HepG2 (cell line): ENCODE results near the gene NCBP2. TPM values are rescaled to one million over a fixed set of nuclear protein-coding genes. Genes with fewer than 3 reads are reported as not detected.

Experiments
- ATAC-seq: fragments of 200-7000 bp; cut with Tn5 transposase; 3 replicates; pipeline ENCODE4 v1.9.1; 2020; ENCODE audit warnings: mild to moderate bottlenecking, moderate library complexity
- BruUV-seq: library from RNA; stranded (reverse); fragments of 400-500 nt; replicated peaks from 2 replicates; lab custom pipeline; 2021; lab: Mats Ljungman, UMichigan
- CTCF ChIA-PET: fragments of 300-600 bp; formaldehyde crosslinking; extraction: SDS; loops from one replicate; lab custom pipeline; 2021; ENCODE audit warnings: low total read pairs, inconsistent platforms, low intra/inter-chr PET ratio; lab: Yijun Ruan, JAX
- POLR2A ChIA-PET: fragments of 350-600 bp; sonication (Branson Sonifier 250); formaldehyde crosslinking; loops from one replicate; lab custom pipeline; 2020; ENCODE audit warnings: antibody characterized with exemption, inconsistent platforms; lab: Yijun Ruan, JAX
- DNase-seq: peaks from one replicate; pipeline ENCODE4 v3.0.0-alpha.2; 2015; ENCODE audit warnings: low spot score
- FAIRE-seq: peaks from 3 replicates; lab custom pipeline; 2011; peaks lifted over from hg19 to GRCh38; lab: Jason Lieb, UNC
- H2AFZ ChIP-seq: one replicate; pipeline ENCODE4 v1.6.1; 2011; ENCODE audit warnings: low read length, inconsistent platforms
- H3K27ac ChIP-seq: fragments of 300-600 bp; 3 replicates; pipeline ENCODE4 v1.8.0; 2011; ENCODE audit warnings: mixed run types, mild to moderate bottlenecking, mixed read lengths, low read length, inconsistent platforms; ENCODE audit not compliant: insufficient read depth; ENCODE audit errors: extremely low read length
- H3K27me3 ChIP-seq, 2 experiments: fragments of 200-600 bp in 1 of 2; 2 replicates in 1 of 2; 3 replicates in 1 of 2; pipeline versions ENCODE4 v1.6.0 to v1.8.0; 2011; ENCODE audit warnings: low read length in 2 of 2, mild to moderate bottlenecking in 2 of 2, moderate library complexity in 2 of 2, inconsistent platforms in 1 of 2; ENCODE audit not compliant: insufficient read depth in 2 of 2, control insufficient read depth in 1 of 2
- H3K36me3 ChIP-seq, 2 experiments: fragments of 200-600 bp in 1 of 2; replicated peaks in 1 of 2; 2 replicates in 1 of 2; 3 replicates in 1 of 2; pipeline versions ENCODE4 v1.5.1 to v1.8.0; 2011; ENCODE audit warnings: low read length in 2 of 2, inconsistent platforms in 1 of 2; ENCODE audit not compliant: insufficient read depth in 2 of 2, control insufficient read depth in 1 of 2
- H3K4me1 ChIP-seq: 2 replicates; pipeline ENCODE4 v1.5.1; 2012; ENCODE audit warnings: low read length, inconsistent platforms; ENCODE audit not compliant: insufficient read depth
- H3K4me2 ChIP-seq: 2 replicates; pipeline ENCODE4 v1.6.0; 2011; ENCODE audit warnings: low read depth, low read length, inconsistent platforms
- H3K4me3 ChIP-seq, 3 experiments: fragments of 200-600 bp in 1 of 3; sonication (generic), shearing (Covaris generic) in 1 of 3; replicated peaks in 1 of 3; 2 replicates each; pipeline ENCODE4 v1.5.1; 2011 to 2016; ENCODE audit warnings: low read length in 3 of 3, inconsistent platforms in 2 of 3, low read depth in 2 of 3, mild to moderate bottlenecking in 2 of 3, control low read depth in 1 of 3, mixed read lengths in 1 of 3; ENCODE audit not compliant: insufficient read depth in 1 of 3
- H3K79me2 ChIP-seq: one replicate; pipeline ENCODE4 v1.6.1; 2011; ENCODE audit warnings: low read length, inconsistent platforms; ENCODE audit not compliant: insufficient read depth
- H3K9ac ChIP-seq: 2 replicates; pipeline ENCODE4 v1.6.0; 2011; ENCODE audit warnings: mild to moderate bottlenecking, low read depth, low read length, inconsistent platforms; ENCODE audit not compliant: insufficient read depth
- H3K9me3 ChIP-seq: 2 replicates; pipeline ENCODE4 v1.5.1; 2012; ENCODE audit warnings: mild to moderate bottlenecking, low read length
- H4K20me1 ChIP-seq: 2 replicates; pipeline ENCODE4 v1.6.0; 2011; ENCODE audit warnings: inconsistent platforms, mild to moderate bottlenecking, low read length, moderate library complexity; ENCODE audit not compliant: insufficient read depth
- CHD2 ChIP-seq: IDR thresholded peaks from 2 replicates; pipeline ENCODE4 v1.6.1; 2011; ENCODE audit warnings: low read depth, low read length, improper control_type of control experiment
- CTCF ChIP-seq: sonication (generic); formaldehyde crosslinking; IDR thresholded peaks from 2 replicates; pipeline ENCODE4 v1.5.0; 2020; ENCODE audit warnings: mild to moderate bottlenecking, missing genetic modification reagents, moderate library complexity
- FOXO1 ChIP-seq: sonication (generic); formaldehyde crosslinking; IDR thresholded peaks from 2 replicates; pipeline ENCODE4 v1.4.0; 2020; ENCODE audit warnings: missing genetic modification reagents
- GRHL1 ChIP-seq: sonication (generic); formaldehyde crosslinking; conservative IDR thresholded peaks from 2 replicates; pipeline ENCODE4 v1.8.0; 2022; ENCODE audit warnings: missing genetic modification reagents
- HOXA9 ChIP-seq: sonication (generic); formaldehyde crosslinking; IDR thresholded peaks from 2 replicates; pipeline ENCODE4 v1.8.1; 2022; ENCODE audit warnings: missing genetic modification reagents, mild to moderate bottlenecking, moderate library complexity, borderline replicate concordance
- IKZF5 ChIP-seq: IDR thresholded peaks from 2 replicates; pipeline ENCODE4 v1.6.1; 2018; ENCODE audit warnings: missing genetic modification reagents, mild to moderate bottlenecking, missing compliant biosample characterization
- KLF9 ChIP-seq: IDR thresholded peaks from 2 replicates; pipeline ENCODE4 v1.6.1; 2016; ENCODE audit warnings: low read depth
- MED13 ChIP-seq: sonication (generic); formaldehyde crosslinking; IDR thresholded peaks from 2 replicates; pipeline ENCODE4 v1.5.0; 2020; ENCODE audit warnings: missing genetic modification reagents
- PAX8 ChIP-seq: sonication (generic); formaldehyde crosslinking; IDR thresholded peaks from 2 replicates; pipeline ENCODE4 v1.8.0; 2022; ENCODE audit warnings: mild to moderate bottlenecking, missing genetic modification reagents, borderline replicate concordance
- RAD21 ChIP-seq: fragments of 450-650 bp; formaldehyde crosslinking; IDR thresholded peaks from 2 replicates; pipeline ENCODE4 v1.5.0; 2020; ENCODE audit warnings: mild to moderate bottlenecking
- SMAD1 ChIP-seq: sonication (generic); formaldehyde crosslinking; IDR thresholded peaks from 2 replicates; pipeline ENCODE4 v1.4.0; 2020; ENCODE audit warnings: missing genetic modification reagents, low read depth, mild to moderate bottlenecking, borderline replicate concordance
- ZFP91 ChIP-seq: sonication (generic); formaldehyde crosslinking; IDR thresholded peaks from 2 replicates; pipeline ENCODE4 v1.9.0; 2022; ENCODE audit warnings: missing genetic modification reagents, mild to moderate bottlenecking, borderline replicate concordance
- ZNF136 ChIP-seq: sonication (generic); formaldehyde crosslinking; IDR thresholded peaks from 2 replicates; pipeline ENCODE4 v1.8.1; 2022; ENCODE audit warnings: low read depth, mild to moderate bottlenecking, moderate library complexity, missing genetic modification reagents
- ZNF20 ChIP-seq: sonication (generic); formaldehyde crosslinking; IDR thresholded peaks from 2 replicates; pipeline ENCODE4 v1.4.0; 2020; ENCODE audit warnings: mild to moderate bottlenecking, moderate library complexity, missing genetic modification reagents
- ZNF782 ChIP-seq: sonication (generic); formaldehyde crosslinking; IDR thresholded peaks from 2 replicates; pipeline ENCODE4 v1.4.0; 2020; ENCODE audit warnings: missing genetic modification reagents, mild to moderate bottlenecking, borderline replicate concordance
- WGBS: methylation state at CpG from one replicate; pipeline ENCODE4 v1.1.6; 2017; ENCODE audit warnings: low lambda C conversion rate; 5-methylcytosine and 5-hydroxymethylcytosine counted together
- in situ Hi-C: cut with HindIII; loops from 2 replicates; pipeline ENCODE4 v1.10.0; 2017; ENCODE audit warnings: low pct_unique_long_range_greater_than_20kb; ENCODE audit not compliant: extremely low pct_ligation_motif_present
- intact Hi-C: fragments of 100-400 bp; cut with micrococcal nuclease; formaldehyde crosslinking; loops from one replicate; pipeline ENCODE4 v1.10.0; 2022; ENCODE audit not compliant: unreplicated experiment
- polyA plus RNA-seq, 8 experiments: library from polyadenylated mRNA; depleted of rRNA in 3 of 8; stranded (reverse) in 7 of 8; unstranded in 1 of 8; fragments of >200 nt; fragmentation: Illumina TruSeq in 4 of 8; extraction: Trizol in 4 of 8; gene quantifications; 2 replicates each; pipeline versions ENCODE4 v1.2.1 to v1.2.3, GENCODE V29; 2011 to 2016; ENCODE audit warnings: low read depth in 4 of 8, missing spikeins in 1 of 8, mixed read lengths in 1 of 8; ENCODE audit not compliant: insufficient read depth in 1 of 8
- total RNA-seq, 5 experiments: library from RNA; depleted of rRNA; stranded (reverse); fragments of >200 nt; fragmentation: Illumina TruSeq; extraction: Trizol; gene quantifications; 2 replicates each; pipeline ENCODE4 v1.2.3, GENCODE V29; 2016; ENCODE audit warnings: low read depth in 1 of 5

NCBP2 gene
- total and polyA plus RNA-seq, 2 of the 13 experiments (the other 11 are each of a cell fraction or from before 2014, with no cell fraction given) = 58.7 to 95.5 TPM

GRCh38 chr3:196901768-196902167, 40.6 kb downstream of the NCBP2 start:
- no peak for FAIRE-seq
- H4K20me1 ChIP-seq = no peaks in the 10 kb centered on the region
- ATAC-seq = no peak
- in situ Hi-C loops = no loop called here
- H3K4me2 ChIP-seq = no peak overlapping the region
- no peak overlapping the region for H3K9ac ChIP-seq
- no peak overlapping the region for H3K4me3 ChIP-seq
- no peak overlapping the region for H3K27ac ChIP-seq
- peaks cover 27% of the 10 kb centered on the region for H3K4me1 ChIP-seq
- peaks cover 12 to 54% of the 10 kb centered on the region in 2 experiments for H3K36me3 ChIP-seq
- 0 out of 2 replicates have a peak, but pooled peaks cover 4% of the 10 kb centered on the region for H3K9me3 ChIP-seq
- CTCF ChIA-PET = no interaction called here
- 100% methylated on average over 1 of the region's 1 CpG for WGBS
- POLR2A ChIA-PET = interaction anchor here (1.6 kb wide), 1 partner anchor 34 kb away, joined by 3 read pairs; the partner anchor contains the start of gene SENP5
- DNase-seq = no peak
- H3K79me2 ChIP-seq = peaks cover 15% of the 10 kb centered on the region
- H3K27me3 ChIP-seq = no peaks in the 10 kb centered on the region
- TF ChIP-seq GRHL1 (CRISPR knock-in tag) (no peak), ZNF782 (no peak), MED13 (CRISPR knock-in tag) (no peak), HOXA9 (no peak), SMAD1 (CRISPR knock-in tag) (no peak), ZNF136 (CRISPR knock-in tag) (no peak), FOXO1 (CRISPR knock-in tag) (no peak), ZNF20 (CRISPR knock-in tag) (no peak), PAX8 (CRISPR knock-in tag) (no peak), IKZF5 (CRISPR knock-in tag) (no peak), KLF9 (no peak), CTCF (no peak), RAD21 (CRISPR knock-in tag) (no peak), ZFP91 (CRISPR knock-in tag) (no peak), CHD2 (no peak)
- BruUV-seq = no TSS peak
- no peak overlapping the region for H2AFZ ChIP-seq
- intact Hi-C loops = no loop called here
